D341Med (cell line): ENCODE data around the gene TFB2M.
"Not testable (repeated sequence)": the region's sequence is repeated elsewhere in the genome, so short reads cannot be mapped to it uniquely, and the experiment has no call there.

ENCODE experiments used
- DNase-seq: peaks from one replicate; pipeline ENCODE4 v3.0.0; 2012; ENCODE audit warnings: low spot score

The TFB2M gene

DNA sequence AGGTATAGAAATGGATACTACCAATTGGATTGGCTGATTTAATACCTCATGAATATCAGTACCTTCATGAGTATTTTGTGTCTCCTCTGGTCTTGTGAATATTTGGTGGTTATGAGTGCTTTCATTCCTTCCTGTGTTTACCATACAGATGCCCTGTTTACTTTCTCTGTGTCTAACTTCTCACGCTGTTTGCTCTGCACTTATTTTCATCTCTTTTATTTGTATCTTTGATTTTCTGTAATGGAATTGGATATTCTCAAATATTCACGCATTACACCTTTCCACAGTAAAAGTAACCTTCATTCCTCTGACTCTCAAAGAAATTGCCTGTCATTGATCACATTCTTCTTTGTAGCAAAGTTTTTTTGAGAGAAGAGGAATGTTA, 17.0 kb upstream of the TFB2M start:
- no peak for DNase-seq

DNA sequence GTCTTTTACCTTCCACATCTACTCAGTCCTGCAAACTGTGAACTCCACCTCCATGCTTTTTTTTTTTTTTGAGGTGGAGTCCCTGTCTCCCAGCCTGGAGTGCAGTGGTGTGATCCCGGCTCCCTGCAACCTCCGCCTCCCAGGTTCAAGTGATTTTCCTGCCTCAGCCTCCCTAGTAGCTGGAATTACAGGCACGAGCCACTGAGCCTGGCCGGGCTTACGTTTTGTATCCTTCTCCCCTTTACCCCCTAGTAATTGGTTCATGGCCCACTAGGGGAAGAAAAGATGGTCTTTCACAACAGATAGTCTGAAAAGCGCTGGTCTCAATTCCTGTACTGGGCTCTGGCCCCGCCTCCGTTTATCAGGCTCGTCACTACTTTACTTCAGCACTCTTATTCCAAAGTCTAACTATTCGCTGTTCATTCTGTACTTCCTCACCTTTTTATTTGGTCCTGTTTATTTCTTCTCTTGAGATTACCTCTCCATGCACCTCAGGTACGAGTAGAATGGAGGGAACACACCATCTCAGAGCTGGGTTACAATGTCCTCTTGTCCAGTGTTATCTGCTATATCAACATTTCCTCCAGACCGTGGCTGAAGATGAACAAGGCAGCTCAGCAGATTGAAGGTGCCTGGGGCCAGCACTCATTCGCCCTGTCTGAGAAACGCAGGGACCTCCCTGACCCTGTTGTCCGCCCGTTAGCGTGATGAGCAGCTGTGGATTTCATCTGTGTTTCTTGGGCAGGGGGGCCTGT, 16.4 kb upstream of the TFB2M start:
- DNase-seq, result no peak

DNA sequence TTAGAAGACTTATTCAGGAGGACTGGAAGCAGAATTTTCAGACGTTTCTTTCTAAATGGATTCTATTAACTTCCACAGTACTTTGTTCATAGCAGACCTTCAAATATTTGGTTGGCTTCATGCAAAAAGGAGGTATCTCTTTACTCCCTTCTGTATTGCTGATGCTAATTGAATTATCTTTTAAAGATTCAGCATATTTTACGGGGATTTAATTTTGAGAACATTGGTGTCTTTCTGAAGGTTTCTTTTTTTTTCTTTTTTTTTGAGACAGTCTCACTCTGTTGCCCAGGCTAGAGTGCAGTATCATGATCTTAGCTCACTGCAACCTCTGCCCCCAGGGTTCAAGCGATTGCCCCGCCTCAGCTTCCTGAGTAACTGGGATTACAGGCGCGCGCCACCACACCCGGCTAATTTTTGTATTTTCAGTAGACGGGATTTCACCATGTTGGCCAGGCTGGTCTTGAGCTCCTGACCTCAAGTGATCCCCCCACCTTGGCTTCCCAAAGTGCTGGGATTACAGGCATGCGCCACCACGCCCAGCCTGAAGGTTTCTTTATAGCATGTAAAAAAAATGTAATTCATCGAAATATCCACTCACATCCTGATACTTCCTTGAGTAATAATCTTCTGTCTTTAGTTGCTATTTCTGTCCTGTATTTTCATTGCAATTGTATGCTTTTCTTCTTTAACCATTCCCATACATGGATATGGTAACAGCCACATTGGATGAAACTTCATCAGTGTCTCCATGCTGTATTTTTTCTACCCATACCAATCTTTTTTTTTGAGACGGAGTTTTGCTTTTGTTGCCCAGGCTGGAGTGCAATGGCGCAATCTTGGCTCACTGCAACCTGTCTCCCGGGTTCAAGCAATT, 14.7 kb upstream of the TFB2M start:
- DNase-seq, result no peak

DNA sequence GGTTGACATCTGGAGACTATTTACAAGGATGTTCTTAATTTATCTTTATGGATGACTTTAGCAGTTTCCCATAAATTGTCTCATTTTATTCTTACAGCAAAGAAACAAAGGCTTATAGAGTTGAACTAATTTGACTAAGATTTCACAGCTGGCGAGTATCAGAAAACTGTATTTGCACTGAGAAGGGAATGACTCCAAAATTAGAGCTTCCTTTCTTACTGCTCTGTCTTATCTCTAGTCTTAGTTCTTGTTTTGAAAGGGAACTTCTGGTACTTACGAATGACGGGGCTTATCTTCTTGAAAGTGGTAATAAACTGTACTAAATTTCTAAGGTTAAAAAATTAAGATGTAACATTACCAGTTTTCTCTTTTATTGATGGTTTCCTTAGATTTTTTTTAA, 13.8 kb upstream of the TFB2M start:
- no peak for DNase-seq

DNA sequence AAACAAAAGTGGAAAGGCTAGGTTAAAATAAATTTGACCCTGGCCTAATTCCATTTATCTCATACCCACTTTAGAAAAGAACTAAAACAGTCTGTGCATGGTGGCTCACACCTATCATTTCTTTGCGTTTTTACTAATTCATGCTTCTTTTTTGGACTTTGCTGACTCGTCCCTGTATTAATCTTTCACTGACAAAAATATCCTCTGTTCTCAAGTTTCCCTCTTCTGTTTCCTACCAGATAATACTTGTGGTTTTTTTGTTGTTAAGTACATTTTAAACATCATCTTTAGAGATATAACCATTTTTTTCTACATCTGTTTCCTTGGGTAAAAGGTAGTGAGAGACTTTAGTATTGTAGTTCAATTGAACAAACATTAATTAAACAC, 11.7 kb upstream of the TFB2M start:
- DNase-seq, result no peak

DNA sequence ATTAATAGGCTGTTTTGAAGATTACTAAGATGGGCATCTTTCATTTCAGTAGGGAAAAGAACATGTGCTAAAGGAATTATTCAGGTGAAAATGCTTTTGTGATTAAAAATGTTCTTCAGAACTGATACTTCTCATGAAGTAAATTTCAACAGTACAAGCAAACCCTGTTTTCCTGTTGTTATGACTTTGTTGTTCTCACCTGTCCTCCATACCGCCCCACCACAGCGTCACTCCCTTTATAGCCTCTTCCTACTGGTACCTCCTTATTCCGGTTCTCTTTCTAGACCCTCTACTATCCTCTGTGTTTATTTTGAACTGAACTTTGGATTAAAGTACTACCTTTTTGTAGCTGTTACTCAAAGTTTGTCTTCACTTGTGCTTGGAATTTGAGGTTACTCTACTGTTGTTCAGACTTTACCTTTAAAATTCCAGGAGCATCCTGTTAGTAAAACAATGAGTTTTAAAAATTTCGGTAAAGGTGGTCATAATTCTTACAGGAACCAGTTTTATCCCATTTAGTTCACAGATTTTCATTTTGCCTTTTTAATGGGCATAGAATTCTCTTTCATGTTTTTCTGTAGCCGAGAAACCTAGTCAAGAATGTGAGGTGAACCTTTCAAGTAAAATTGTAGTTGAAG, 11.1 kb upstream of the TFB2M start:
- DNase-seq, result no peak

DNA sequence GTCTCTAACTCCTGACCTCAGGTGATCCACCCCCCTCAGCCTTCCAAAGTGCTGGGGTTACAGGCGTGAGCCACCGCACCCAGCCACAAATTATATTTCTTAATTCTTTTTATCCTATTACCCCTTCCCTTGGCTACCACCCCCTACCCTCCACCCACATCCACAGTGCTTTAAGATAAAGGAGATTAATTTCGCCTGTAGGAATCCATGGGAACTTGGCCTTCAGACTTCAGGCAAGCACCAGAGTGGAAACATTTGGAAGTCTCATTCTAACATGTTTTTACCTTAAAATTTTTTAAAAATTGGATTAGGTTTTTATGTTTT, 10.6 kb upstream of the TFB2M start:
- DNase-seq, result peak; percentile 58

DNA sequence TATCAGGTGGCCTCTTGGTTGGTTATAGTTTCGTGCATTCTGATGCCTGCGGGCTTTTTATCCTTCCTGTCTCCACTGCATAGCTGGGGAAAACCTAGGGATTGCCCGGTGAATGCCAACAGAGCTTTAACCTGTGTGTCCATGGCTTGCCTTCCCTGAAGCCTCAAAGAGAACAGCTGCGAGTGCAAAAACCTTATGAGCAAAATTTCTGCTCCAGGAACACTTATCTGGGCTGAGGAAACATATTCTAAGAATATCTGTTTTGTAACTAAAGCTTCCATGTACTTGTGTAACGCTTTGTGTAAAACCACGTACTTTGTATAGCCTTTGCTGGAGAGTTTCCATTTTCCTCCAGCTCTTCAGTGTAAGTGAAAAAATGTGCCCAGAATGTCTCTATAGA, 7.4 kb upstream of the TFB2M start:
- no peak for DNase-seq

DNA sequence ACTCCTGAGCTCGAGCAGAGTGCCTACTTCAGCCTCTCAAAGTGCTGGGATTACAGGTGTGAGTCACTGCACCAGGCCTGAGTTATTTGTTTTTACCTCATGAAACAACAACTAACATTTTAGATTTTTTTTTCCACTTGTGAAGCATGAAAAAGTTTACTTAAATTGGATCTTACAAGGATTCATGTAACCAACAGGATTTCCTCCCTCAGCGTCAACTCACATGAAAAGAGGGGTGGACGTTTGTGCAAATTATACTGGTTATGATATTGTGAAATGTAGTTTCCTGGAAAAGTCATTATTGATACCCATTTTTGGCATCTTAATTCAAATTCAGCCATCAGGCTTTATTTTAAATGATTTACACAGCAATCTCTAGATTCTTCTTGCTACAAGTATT, 6.7 kb upstream of the TFB2M start:
- DNase-seq, result no peak

DNA sequence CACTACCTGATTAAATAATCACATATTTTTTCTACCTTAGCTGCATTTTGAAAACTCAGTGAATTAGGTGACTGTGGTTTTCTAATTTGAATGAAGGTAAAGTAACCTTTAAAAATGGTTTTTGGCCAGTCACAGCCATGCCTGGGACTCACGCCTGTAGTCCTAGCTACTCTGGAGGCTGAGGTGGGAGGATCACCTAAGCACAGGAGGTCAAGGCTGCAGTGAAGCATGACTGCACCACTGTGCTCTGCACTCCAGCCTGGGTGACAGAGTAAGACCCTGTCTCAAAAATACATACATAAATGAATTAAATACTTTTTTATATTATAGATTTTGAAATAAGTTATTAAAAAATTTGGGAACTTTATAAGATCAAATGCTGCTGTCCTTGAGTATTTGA, 5.9 kb upstream of the TFB2M start:
- DNase-seq, result no peak

DNA sequence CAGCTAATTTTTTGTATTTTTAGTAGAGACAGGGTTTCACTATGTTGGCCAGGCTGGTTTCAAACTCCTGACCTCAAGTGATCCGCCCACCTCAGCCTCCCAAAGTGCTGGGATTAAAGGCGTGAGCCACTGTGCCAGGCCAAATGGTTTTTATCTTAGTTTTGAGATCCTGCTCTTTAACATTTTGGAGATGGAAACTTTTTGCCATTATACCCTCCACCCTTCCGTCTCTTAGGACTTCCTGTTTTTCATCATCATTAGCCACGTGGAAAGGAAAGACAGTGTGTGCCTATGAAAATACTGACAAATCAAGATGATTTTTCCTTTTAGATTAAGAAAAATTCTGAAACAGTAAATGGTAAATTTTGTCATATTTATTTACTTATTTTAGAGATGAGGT, 5.2 kb upstream of the TFB2M start:
- not testable (repeated sequence) for DNase-seq

DNA sequence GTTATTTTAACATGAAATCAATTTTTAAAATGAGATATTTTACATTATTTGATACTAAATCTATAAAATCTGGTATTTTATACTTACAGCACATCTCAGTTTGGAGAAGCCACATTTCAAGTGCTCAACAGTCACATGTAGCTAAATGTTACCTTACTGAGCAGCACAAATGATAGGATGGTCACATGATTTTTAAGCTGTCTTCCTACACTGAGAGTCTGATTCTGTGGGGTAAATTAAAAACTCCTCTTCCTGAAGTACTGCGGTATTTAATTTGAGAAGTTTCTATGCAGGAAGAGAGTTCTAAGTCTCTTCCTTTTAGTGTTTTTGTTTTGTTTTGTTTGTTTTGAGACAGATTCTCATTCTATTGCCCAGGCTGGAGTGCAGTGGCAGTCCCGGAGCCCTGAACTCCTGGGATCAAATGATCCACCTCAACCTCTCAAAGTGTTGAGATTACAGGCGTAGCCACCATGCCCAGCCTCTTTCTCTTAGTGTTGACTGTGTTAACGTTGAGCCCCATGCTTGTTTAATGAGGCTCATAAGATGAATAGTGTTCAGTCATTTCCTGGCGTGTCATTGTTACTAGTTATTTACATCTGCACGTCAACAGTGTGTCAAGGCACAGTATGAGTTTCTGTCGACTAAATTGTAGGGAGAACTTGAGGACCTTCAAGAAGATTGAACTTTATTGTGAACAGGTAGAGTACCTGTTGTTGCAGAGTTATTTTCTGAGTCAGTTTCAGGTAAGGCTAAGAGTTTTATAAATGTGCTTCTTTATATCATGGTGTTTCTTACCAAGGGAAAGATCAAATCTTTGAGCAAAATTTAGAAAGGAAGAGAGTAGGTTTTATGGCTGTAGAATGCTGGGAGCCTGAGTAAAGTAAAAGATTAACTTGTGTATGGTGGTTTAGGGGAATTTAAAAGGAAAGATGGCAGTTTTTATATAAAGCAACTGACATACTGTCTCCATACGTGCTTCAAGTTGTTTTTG, 3.5 kb upstream of the TFB2M start:
- DNase-seq, result no peak

DNA sequence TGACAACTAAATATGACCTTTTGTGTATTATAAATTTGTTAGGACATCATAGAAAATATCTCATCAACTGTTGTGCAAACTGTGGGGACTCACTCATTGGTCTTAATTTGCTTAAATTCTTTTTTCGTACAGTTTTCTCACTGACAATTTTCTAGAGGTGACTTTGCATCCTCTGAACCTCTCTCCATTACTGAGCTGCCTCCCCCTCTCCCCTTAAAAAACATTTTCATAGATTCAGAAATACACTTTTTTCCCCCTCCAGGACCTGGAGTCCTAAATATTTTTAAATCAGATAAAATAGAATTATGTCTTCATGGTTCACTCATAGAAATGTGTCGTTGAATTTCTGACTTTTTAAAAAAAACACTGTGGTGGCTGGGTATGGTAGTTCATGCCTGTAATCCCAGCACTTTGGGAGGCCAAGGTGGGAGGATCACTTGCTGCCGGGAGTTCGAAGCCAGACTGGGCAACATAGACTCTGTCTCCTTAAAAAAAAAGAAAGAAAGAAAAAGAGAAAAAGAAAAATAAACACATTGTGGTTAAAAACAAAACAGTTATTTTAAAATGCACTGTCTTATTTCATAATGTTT, 1.7 kb upstream of the TFB2M start:
- DNase-seq, result no peak

DNA sequence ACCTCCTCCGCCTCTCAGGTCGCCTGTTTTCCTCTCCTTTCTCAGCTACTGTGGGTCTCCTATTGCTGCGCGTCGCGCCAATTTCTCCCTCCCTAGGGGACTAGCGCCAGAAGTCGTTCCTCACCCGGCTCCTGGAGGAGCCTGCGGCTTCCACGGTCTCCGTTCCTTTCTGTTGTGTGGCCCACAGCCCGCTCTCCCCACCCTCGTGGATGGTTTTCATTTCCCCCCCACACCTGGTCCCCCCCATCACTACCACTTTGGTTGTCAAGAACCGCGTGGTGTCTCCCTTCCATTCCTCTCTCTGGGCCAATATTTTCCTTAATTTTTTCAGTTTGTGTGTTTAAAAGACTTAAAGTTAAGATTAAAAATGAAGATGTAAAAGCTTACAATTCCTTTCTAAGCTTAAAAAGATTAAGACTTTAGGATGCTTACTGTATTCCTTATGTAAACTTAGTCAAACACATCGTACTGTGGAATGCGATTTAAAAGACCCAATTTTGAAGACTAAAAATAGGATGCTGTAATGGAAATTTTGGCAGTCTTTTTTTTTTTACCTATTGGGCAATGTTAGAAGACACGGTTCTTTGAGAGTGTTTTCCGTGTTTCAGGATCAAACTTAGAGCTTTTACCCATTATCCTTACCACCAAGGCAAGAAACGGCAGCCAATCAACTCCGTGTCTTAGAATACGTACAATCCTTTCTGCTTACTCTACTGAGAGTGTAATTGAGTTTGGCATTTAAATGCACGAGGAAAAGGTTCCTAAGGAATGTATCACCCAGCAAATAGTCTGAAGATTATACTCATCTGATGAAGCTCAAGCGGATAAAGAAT, 968 bp upstream of the TFB2M start:
- no peak for DNase-seq

DNA sequence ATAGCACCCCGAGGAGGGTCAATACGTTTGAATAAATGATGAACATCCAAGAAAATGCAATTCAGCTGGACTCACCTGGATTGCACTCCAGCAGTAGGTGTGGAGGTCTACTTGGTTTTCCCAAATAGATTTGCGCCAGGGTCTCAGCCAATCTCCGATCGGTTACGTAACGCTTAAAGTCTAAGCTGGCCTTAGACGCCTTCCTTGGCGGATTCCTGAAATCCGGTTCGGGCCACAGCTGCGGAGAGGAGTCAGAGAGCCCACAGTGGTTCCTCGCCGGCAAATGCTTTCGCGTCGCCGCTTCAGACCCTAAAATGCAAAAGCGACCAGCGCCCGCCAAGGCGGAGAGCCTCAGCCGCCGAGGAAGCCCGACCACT, 322 bp downstream of the TFB2M start:
- DNase-seq, result no peak

DNA sequence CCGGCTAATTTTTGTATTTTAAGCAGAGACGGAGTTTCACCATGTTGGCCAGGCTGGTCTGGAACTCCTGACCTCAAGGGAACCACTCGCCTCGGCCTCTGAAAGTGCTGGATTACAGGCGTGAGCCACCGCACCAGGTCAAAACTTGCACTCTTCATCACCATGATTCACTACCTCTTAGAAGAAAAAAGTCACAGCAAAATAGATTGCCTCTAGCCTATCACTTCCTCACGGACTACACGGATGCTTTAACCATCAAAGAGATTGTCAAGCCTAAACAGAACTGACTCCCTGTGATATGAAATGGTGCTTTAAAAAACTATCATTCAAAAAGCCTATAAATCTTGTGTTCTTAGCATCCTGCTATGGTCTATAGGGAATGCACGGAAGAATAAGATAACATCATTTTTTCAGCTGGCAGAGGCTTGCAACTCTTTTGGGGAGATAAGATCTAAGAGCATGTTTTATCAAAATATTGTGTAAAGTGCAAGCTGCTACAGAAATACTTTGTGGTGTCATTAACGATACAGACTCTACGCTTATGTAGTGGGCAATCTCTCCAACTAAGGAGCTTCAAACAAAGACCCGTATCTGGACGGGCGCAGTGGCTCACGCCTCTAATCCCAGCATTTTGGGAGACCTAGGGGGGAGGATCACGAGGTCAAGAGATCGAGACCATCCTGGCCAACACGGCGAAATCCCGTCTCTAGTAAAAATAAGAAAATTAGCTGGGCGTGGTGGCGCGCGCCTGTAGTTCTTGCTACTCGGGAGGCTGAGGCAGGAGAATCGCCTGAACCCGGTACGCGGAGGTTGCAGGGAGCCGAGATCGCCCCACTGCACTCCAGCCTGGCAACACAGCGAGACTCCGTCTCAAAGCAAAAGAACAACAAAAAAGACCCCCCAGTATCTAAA, 966 bp downstream of the TFB2M start:
- no peak for DNase-seq

DNA sequence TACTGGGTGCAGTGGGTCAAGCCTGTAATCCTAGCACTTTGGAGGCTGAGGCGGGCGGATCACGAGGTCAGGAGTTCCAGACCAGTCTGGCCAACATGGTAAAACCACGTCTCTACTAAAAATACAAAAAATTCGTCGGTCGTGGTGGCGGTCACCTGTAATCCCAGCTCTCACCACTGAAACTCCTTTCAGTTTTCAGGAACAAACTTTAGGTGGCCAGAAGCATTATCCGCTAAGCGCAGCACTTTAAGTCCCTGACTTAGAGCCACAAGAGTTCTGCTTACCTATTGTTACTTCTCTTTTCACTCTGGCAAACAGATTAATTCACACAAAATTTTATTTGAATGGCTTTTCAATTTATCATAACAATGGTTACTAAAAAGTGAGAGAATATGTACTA, 5.2 kb downstream of the TFB2M start:
- DNase-seq, result not testable (repeated sequence)

DNA sequence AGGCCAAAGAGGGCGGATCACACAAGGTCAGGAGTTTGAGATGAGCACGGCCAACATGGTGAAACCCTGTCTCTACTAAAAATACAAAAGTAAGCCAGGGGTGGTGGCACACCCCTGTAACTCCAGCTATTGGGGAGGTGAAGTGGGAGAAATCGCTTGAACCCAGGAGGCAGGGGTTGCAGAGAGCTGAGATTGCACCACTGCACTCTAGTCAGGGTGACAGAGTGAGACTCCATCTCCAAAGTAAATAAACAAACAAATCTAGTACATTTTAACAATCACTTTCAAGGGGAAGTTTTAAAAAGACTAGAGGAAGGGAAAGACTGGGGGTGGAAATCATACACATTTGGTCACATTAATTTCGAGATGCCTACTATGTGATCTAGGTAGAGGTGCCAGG, 6.8 kb downstream of the TFB2M start:
- no peak for DNase-seq

DNA sequence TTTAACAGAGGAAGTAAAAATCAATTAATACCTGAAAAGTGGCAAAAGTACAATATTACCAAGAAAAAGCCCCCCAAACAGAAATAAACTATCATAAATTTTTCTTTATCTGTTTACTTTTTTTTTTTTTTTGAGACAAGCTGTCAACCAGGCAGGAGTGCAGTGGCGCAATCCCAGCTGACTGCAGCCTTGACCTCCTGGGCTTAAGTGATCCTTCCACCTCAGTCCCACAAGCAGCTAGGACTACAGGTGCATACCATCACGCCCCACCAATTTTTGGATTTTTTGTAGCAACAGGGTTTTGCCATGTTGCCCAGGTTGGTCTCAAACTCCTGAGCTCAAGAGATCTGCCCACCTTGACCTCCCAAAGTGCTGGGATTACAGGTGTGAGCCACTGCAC, 8.0 kb downstream of the TFB2M start:
- no peak for DNase-seq

DNA sequence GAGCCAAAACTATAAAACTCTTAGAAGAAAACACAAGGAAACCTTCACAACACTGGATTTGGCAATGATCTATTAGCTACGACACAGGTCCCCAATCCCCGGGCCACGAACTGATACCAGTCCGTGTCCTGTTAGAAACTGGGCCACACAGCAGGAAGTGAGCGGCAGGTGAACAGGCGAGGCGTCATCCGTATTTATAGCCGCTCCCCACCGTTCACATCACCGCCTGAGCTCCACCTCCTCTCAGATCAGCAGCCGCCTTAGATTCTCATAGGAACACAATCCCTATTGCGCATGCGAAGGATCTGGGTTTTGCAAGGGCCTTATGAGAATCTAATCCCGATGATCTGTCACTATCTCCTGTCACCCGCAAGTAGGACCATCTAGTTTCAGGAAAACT, 11.9 kb downstream of the TFB2M start:
- no peak for DNase-seq
